IMR-90 (cell line): ENCODE data around the gene BZW2. TPM values are rescaled to one million over a fixed set of nuclear protein-coding genes. Genes with fewer than 3 reads are reported as not detected.
A peak's percentile ranks its signal among the peaks of the same experiment; 100 is the strongest.

Experiments used
- ATAC-seq: fragments of 200-7000 bp; cut with Tn5 transposase; 2 replicates; pipeline ENCODE4 v1.9.1; 2020; ENCODE audit warnings: low read depth, mild to moderate bottlenecking, moderate library complexity
- BruUV-seq: library from RNA; stranded (reverse); fragments of 400-500 nt; replicated peaks from 2 replicates; lab custom pipeline; 2021; lab: Mats Ljungman, UMichigan
- CTCF ChIA-PET: fragments of 300-600 bp; formaldehyde crosslinking; extraction: SDS; loops from one replicate; lab custom pipeline; 2021; ENCODE audit warnings: antibody characterized with exemption; lab: Yijun Ruan, JAX
- POLR2A ChIA-PET: fragments of 300-600 bp; sonication (Branson Sonifier 250); formaldehyde crosslinking; loops from one replicate; lab custom pipeline; 2022; ENCODE audit warnings: antibody characterized with exemption; ENCODE audit not compliant: unreplicated experiment; lab: Charles Lee
- DNase-seq: peaks from one replicate; pipeline ENCODE4 v3.0.0; 2013
- H2AFZ ChIP-seq: replicated peaks from 2 replicates; pipeline ENCODE3; 2013; ENCODE audit warnings: low read length, mild to moderate bottlenecking; ENCODE audit not compliant: poor library complexity
- H2AK5ac ChIP-seq: 2 replicates; pipeline ENCODE4 v1.6.1; 2013; ENCODE audit warnings: low read depth, low read length, inconsistent platforms
- H2AK9ac ChIP-seq: replicated peaks from 2 replicates; pipeline ENCODE3; 2013; ENCODE audit warnings: mild to moderate bottlenecking, low read depth, low read length, moderate library complexity; ENCODE audit not compliant: poor library complexity
- H2BK120ac ChIP-seq: 2 replicates; pipeline ENCODE4 v1.6.1; 2013; ENCODE audit warnings: low read depth, low read length, inconsistent platforms
- H2BK15ac ChIP-seq: 3 replicates; pipeline ENCODE4 v1.6.1; 2013; ENCODE audit warnings: low read depth, low read length, inconsistent platforms
- H2BK20ac ChIP-seq: 2 replicates; pipeline ENCODE4 v1.6.1; 2013; ENCODE audit warnings: low read depth, mild to moderate bottlenecking, inconsistent platforms, low read length, moderate library complexity
- H2BK5ac ChIP-seq: 2 replicates; pipeline ENCODE4 v1.6.1; 2013; ENCODE audit warnings: mild to moderate bottlenecking, low read depth, low read length, inconsistent platforms; ENCODE audit not compliant: poor library complexity, severe bottlenecking
- H3K14ac ChIP-seq: replicated peaks from 2 replicates; pipeline ENCODE4 v1.6.1; 2013; ENCODE audit warnings: low read depth, low read length, inconsistent platforms
- H3K18ac ChIP-seq: 2 replicates; pipeline ENCODE4 v1.6.1; 2013; ENCODE audit warnings: low read depth, low read length, control low read depth
- H3K23ac ChIP-seq: 2 replicates; pipeline ENCODE4 v1.6.1; 2013; ENCODE audit warnings: low read depth, low read length, inconsistent platforms
- H3K27ac ChIP-seq: 2 replicates; pipeline ENCODE4 v1.5.1; 2013; ENCODE audit warnings: mild to moderate bottlenecking, control low read depth, low read length; ENCODE audit not compliant: insufficient read depth
- H3K27me3 ChIP-seq: 2 replicates; pipeline ENCODE4 v1.6.1; 2013; ENCODE audit warnings: low read length; ENCODE audit not compliant: control insufficient read depth, insufficient read depth
- H3K36me3 ChIP-seq: 2 replicates; pipeline ENCODE4 v1.6.1; 2013; ENCODE audit warnings: low read length, mixed read lengths; ENCODE audit not compliant: control insufficient read depth, insufficient read depth
- H3K4ac ChIP-seq: 2 replicates; pipeline ENCODE4 v1.6.1; 2013; ENCODE audit warnings: low read depth, low read length, inconsistent platforms
- H3K4me1 ChIP-seq: 2 replicates; pipeline ENCODE4 v1.6.1; 2013; ENCODE audit warnings: low read length, mixed read lengths; ENCODE audit not compliant: control insufficient read depth, insufficient read depth
- H3K4me2 ChIP-seq: 2 replicates; pipeline ENCODE4 v1.6.1; 2013; ENCODE audit warnings: low read depth, mild to moderate bottlenecking, control low read depth, low read length, moderate library complexity
- H3K4me3 ChIP-seq: 2 replicates; pipeline ENCODE4 v1.5.1; 2013; ENCODE audit warnings: low read depth, mild to moderate bottlenecking, control low read depth, low read length, moderate library complexity; ENCODE audit not compliant: insufficient read depth
- H3K56ac ChIP-seq: 2 replicates; pipeline ENCODE4 v1.6.1; 2013; ENCODE audit warnings: low read length, inconsistent platforms; ENCODE audit not compliant: insufficient read depth; ENCODE audit errors: extremely low read depth
- H3K79me1 ChIP-seq, 2 experiments: 2 replicates each; pipeline ENCODE4 v1.6.1; 2013; ENCODE audit warnings: low read length in 2 of 2, inconsistent platforms in 1 of 2, low read depth in 1 of 2
- H3K9ac ChIP-seq: 2 replicates; pipeline ENCODE4 v1.6.1; 2013; ENCODE audit warnings: low read depth, low read length, control low read depth
- H3K9me1 ChIP-seq: 2 replicates; pipeline ENCODE4 v1.6.1; 2013; ENCODE audit warnings: low read length, inconsistent platforms; ENCODE audit not compliant: insufficient read depth
- H3K9me3 ChIP-seq: 2 replicates; pipeline ENCODE4 v1.6.1; 2013; ENCODE audit warnings: low read length; ENCODE audit not compliant: control insufficient read depth, insufficient read depth
- H4K20me1 ChIP-seq: 2 replicates; pipeline ENCODE4 v1.6.1; 2013; ENCODE audit warnings: low read length, inconsistent platforms; ENCODE audit not compliant: insufficient read depth
- H4K5ac ChIP-seq: 2 replicates; pipeline ENCODE4 v1.6.1; 2013; ENCODE audit warnings: mild to moderate bottlenecking, low read depth, low read length, control low read depth
- H4K8ac ChIP-seq, 2 experiments: 2 replicates each; pipeline ENCODE4 v1.6.1; 2013; ENCODE audit warnings: low read depth in 2 of 2, low read length in 2 of 2, control low read depth in 1 of 2, inconsistent platforms in 1 of 2
- H4K91ac ChIP-seq: 2 replicates; pipeline ENCODE4 v1.6.1; 2013; ENCODE audit warnings: low read depth, low read length, inconsistent platforms; ENCODE audit not compliant: insufficient read depth
- MXI1 ChIP-seq: IDR thresholded peaks from 2 replicates; pipeline ENCODE4 v1.6.1; 2012; ENCODE audit warnings: low read depth, mild to moderate bottlenecking, low read length, moderate library complexity, borderline replicate concordance
- RAD21 ChIP-seq: IDR thresholded peaks from 2 replicates; pipeline ENCODE4 v1.6.1; 2012; ENCODE audit warnings: low read length, improper control_type of control experiment
- RCOR1 ChIP-seq: IDR thresholded peaks from 2 replicates; pipeline ENCODE4 v1.6.1; 2012; ENCODE audit warnings: mild to moderate bottlenecking, low read length, improper control_type of control experiment; ENCODE audit not compliant: insufficient replicate concordance
- WGBS, 2 experiments: methylation state at CpG; one replicate each; pipeline versions ENCODE4 v1.1.5 to v1.1.7; 2013; ENCODE audit warnings: missing lambda C conversion rate in 2 of 2; ENCODE audit not compliant: insufficient read length in 1 of 2; ENCODE audit errors: extremely low coverage in 2 of 2; 5-methylcytosine and 5-hydroxymethylcytosine counted together
- dilution Hi-C: fragments of 300-500 bp; cut with HindIII; formaldehyde crosslinking; loops from one replicate; pipeline ENCODE4 v1.14.3; 2018; ENCODE audit warnings: low sequenced_read_pairs; ENCODE audit not compliant: unreplicated experiment
- in situ Hi-C: fragments of 300-500 bp; cut with MboI; formaldehyde crosslinking; loops from 3 replicates; pipeline ENCODE4 v1.14.3; 2019; ENCODE audit warnings: low sequenced_read_pairs, inconsistent platforms, mixed read lengths
- intact Hi-C: fragments of 100-400 bp; cut with micrococcal nuclease; formaldehyde crosslinking; loops from 2 replicates; pipeline ENCODE4 v1.10.0; 2022
- polyA plus RNA-seq, 3 experiments: library from polyadenylated mRNA; depleted of rRNA; stranded (reverse); fragments of >200 nt; gene quantifications; 2 replicates each; pipeline ENCODE4 v1.2.3, GENCODE V29; 2012; ENCODE audit warnings: low replicate concordance in 1 of 3
- total RNA-seq: library from RNA; depleted of rRNA; stranded (reverse); fragments of >200 nt; gene quantifications from 2 replicates; pipeline ENCODE4 v1.2.3, GENCODE V29; 2012

BZW2 gene
- total and polyA plus RNA-seq, 2 of the 4 experiments (the other 2 are of a cell fraction) = 58.1 to 92.9 TPM

DNA sequence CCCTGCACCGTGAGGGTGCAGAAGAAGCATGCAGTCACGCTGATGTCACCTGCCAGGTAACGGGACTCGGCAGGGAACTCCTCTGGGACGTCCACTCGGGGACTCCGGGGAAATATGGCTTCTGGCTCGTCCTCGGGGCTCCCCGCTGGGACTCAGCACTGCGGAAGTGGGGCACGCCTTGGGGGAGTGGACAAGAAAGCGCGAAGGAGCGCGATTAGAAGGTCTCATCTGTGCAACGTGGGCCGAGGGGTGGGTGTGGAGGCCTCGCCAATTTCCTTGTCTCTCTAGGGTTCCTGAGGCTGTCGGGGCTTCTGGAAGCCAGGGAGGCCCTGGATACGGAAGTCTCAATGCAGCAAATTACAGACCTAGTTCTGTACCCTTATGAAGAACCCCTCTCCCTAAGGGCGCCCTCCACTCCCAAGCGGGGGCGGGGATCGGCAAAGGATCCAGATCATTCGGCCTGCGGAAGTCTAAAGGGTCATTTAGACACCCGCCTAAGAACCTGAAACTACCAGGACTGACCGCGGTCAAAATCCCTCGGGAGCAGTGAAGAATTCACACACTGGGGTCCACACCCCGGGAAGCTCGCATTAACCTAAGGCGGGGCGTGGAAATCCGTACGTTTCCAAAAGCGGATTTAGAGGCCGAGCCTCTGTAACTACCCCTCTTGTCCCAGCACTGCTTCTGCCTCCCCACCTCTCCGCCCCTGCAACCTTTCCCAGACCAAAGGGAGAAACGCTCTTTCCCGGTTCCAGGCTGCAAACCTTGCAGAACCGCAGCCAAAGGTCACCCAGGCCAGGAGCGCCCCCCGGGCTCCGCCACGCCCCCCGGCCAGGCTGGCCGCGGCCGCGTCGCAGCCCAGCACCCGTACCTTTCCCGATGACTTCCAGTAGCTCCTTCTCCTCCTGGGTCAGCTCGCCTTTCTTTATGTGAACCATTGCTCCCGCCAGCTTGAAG is 1.1 kb upstream of the BZW2 start:
- CTCF ChIA-PET = interaction anchor here (0.8 kb wide), 1 partner anchor 469 kb away, joined by 3 read pairs; no protein-coding TSS in a partner anchor

More for the DNA sequence above, 1.1 kb upstream of the BZW2 start:
- Histone ChIP-seq H3K9ac (peak overlapping the region; percentile 88), H3K14ac (peak overlapping the region; percentile 89), H2BK5ac (peak overlapping the region; percentile 79), H4K91ac (peak overlapping the region; percentile 89), H3K18ac (peak overlapping the region; percentile 80), H2AFZ (peak overlapping the region; percentile 90), H3K4me2 (peak overlapping the region; percentile 96), H3K9me1 (0 out of 2 replicates have a peak, but pooled peaks cover 10% of the 10 kb centered on the region), H3K79me1 (peaks cover 20 to 58% of the 10 kb centered on the region in 2 experiments), H3K27ac (peak overlapping the region; percentile 81), H3K36me3 (no peaks in the 10 kb centered on the region), H3K4me1 (peaks cover 6% of the 10 kb centered on the region), H3K56ac (peak overlapping the region; percentile 74), H3K23ac (peak overlapping the region; percentile 73), H3K4ac (peak overlapping the region; percentile 33), H2AK5ac (peak overlapping the region; percentile 36), H3K4me3 (peak overlapping the region; percentile 69), H3K27me3 (no peaks in the 10 kb centered on the region), H4K5ac (peak overlapping the region; percentile 87), H3K9me3 (no peaks in the 10 kb centered on the region), H2AK9ac (peak overlapping the region; percentile 75), H2BK120ac (peak overlapping the region; percentile 50; the same call in 1 of the 2 replicates), H4K8ac (peak overlapping the region; percentile 69 to 91; a peak in 3 of 4 replicates), H2BK15ac (peak overlapping the region; percentile 52; the same call in 1 of the 3 replicates), H4K20me1 (peaks cover 14% of the 10 kb centered on the region; the same call in 1 of the 2 replicates), H2BK20ac (no peak overlapping the region)
- DNase-seq = peak; percentile 47
- in situ Hi-C loops (no loop called here), dilution Hi-C loops (no loop called here), intact Hi-C loops (loop anchor here (2.0 to 5.0 kb wide), 3 partner anchors 40 to 272 kb away; partner anchors contain the start of gene AGR2)
- BruUV-seq = no TSS peak
- WGBS, 2 experiments = 0% methylated on average over 7 of the region's 57 CpGs; no CpG with 5 or more reads in 1 of the 2 experiments
- POLR2A ChIA-PET = interaction anchor here (0.6 kb wide), 1 partner anchor 10 kb away, joined by 3 read pairs; no protein-coding TSS in a partner anchor
- no peak for TF ChIP-seq RCOR1
- TF ChIP-seq MXI1 = peak; percentile 83; the same call in 1 of the 2 replicates
- no peak for TF ChIP-seq RAD21
- ATAC-seq = peak; percentile 34
